Esophagus mucosa (tissue), 1 donor: ENCODE measurements around the gene LIM2. TPM values are rescaled to one million over a fixed set of nuclear protein-coding genes. Genes with fewer than 3 reads are reported as not detected.

Experiments
- ATAC-seq: fragments of 200-7000 bp; cut with Tn5 transposase; one replicate; pipeline ENCODE4 v1.9.1; 2020
- total RNA-seq: library from RNA; stranded (reverse); gene quantifications from one replicate; pipeline ENCODE4 v1.2.4, GENCODE V29; 2023
- donor health status: DM: yes; HTN: yes; CAD: no.

Gene LIM2
- total RNA-seq, 1 donor from 2014 or later: not detected

DNA sequence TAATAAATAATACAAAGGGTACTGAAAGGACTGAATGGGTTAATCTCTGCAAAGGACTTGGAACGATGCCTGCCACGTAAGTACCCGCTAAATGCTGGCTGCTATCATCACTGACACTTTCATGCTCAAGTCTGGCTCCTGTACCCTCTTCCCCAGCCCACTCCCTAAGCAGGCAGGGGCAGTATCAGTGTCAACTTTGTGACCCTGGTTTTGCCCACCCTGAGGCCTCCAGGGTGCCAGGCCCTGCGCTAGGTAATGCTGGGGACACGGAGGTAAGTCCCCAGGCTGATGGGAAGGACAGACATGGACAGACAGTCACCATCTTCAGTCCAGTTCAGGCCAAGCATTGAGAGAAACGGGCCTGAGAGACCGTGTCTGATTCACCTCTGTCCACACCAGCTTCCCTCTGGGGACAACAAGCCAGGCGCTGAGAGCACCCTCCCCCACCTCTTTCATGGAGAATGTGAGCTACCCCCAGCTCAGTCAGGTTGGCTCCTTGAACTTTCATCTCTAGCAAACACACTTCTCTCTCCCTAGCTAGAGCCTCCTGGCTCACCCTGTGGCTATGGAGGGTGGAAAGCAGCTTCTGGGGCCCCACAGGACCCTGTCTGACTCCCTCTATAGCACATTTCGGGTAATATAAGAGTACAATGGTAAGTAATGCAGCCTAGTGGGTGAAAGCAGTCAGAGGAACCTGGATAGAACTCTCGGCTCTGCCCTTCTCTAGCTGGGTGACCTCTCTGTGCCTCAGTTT lies 22.4 kb downstream of the LIM2 start:
- no peak for ATAC-seq

GRCh38 chr19:51364200-51365106 lies 23.3 kb downstream of the LIM2 start:
- peak; percentile 7 for ATAC-seq

GRCh38 chr19:51361239-51361638 lies 26.5 kb downstream of the LIM2 start:
- ATAC-seq: no peak

GRCh38 chr19:51359294-51359693 lies 28.5 kb downstream of the LIM2 start:
- ATAC-seq: peak; percentile 77

DNA sequence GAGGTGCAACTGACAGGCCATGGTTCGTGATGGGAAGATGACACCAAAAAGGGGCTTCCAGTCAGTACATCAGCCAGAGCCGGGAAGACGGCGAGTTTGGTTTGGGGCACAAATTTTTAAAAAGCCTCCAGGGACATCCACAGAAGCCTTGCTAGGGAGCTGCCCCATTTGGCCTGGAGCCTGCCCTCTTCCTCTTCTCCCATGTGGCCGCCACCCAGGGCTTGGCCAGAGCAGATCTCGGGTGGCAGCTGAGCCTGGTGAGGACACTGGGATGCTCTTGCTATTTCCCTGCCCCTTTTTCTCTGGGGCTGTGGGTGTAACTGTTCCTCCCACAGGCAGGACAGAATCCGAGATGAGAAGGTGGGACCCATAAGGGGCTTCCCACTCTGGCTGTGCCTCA lies 29.8 kb downstream of the LIM2 start:
- ATAC-seq: no peak

DNA sequence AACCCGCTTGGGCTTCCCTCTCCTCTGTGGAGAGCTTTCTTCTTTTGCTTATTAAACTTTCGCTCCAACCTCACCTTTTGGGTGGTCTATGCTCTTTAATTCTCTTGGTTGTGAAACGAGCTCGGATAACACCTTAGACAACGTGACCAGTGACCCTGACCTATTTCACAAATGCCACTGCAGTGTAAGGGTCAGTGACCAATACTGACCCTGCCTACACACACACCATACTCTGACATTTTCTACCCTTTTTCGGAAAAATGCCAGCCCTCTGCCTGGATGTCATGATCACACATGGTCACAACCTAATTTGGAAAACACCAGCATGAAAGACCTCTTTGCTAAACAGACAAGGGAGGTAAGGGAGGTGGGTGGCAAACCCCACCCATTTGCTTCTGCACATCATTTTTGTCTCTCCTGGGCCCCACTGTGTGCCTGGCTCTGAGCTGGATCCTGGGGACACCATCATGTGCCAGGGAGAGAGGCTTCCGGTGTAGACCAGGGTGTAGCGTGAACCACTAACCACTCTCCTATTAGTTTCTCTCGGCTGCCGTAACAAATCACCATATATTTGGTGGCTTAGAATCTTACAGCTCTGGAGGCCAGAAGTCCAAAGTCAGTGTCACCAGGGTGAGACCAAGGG lies 31.5 kb downstream of the LIM2 start:
- no peak for ATAC-seq

GRCh38 chr19:51354742-51355148 lies 33.0 kb downstream of the LIM2 start:
- ATAC-seq: no peak

- ATAC-seq: no peak
These were observed 33.6 kb downstream of the LIM2 start for GRCh38 chr19:51354103-51354741.

- no peak for ATAC-seq
These were observed 34.9 kb downstream of the LIM2 start for GRCh38 chr19:51352783-51353360.

DNA sequence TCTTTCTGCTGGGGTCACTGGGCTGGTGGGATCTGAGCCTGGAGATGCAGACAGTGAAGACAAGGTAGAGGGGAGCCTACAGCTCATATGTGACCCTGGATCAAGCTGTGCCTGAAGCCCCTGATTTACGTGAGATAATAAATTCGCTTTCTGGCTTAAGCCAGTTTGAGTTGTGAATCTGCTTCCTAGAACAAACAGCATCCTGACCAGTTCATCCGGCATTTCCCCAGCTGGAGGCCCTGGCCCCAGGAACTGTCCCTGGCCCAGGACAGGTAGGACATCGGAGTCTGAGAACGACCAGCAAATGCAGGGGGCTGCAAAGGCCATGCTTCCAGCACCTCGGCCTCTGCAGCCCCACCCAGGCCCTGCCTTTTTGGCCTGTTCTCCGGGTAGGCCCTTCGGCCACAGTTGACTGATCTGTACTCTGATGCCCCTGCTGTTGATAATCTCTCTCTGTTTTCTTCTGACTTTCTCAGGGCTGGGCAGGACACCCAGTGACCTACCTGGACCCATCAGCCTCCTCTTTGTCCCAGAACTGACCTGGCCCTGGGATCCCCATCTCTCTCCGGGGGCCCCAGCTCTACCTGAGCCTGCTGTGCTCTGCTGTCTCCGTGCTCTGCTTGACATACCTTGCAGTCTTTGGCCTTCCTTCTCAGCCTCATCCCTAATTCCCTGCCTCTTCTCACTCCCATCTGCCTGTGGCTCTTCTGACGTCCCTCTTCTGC lies 36.3 kb downstream of the LIM2 start:
- no peak for ATAC-seq

DNA sequence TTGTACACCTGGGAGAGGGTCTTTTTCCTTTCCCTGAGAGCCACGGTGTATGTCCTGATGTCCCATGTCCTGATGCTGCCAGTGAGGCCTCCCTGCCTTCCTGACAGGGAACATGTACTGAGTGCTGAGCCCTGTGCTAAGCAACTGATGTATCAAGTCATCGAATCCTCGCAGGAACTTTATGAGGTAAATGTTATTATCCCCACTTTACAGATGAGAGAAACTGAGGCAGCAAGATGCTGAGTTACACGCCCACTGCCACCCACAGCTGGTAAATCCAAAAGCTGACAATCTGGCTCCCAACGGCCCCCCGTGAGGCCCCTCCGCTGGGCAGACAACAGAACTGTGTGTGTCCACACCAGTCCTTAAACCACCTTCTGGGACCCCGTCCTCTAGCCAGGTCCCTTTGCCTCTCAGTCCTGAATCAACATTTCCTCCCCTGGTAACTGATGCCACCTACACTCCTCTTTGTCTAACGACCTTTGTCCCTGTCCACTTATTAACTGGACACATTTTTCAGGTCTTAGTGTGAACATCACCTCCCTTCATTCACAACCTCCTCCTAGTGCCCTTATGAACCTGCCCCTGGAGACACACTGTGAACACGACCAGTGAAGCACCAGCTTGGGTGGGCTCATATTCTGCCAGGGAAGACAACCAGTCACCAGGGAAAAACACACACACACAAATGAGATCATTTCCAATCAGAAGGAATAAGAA lies 40.4 kb downstream of the LIM2 start:
- no peak for ATAC-seq

GRCh38 chr19:51346742-51347141 lies 41.0 kb downstream of the LIM2 start:
- ATAC-seq: no peak

DNA sequence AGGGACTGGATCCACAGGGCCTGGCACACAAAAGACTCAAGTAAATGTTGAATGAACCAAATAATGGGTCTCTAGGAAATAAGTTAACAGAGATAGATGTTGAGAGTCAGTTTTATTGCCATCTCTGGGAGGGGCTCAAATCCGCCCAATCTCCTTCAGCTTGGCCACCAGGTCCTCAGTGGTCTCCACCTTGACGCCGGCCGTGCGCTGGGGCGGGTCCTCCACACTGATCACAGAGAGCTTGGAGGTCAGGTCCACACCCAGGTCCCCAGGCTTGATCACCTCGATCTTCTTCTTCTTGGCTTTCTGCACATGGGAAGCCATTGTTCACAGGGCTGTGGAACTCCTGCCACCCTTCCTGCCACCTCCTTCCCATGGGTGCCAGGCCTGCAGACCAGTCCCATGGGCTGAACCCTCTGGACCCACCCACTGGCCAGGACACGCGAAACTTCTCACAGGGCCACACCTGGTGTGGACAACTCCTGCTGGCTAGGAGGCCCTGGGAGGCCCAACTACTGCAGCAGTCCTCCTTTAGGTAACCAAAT lies 42.6 kb downstream of the LIM2 start:
- ATAC-seq: no peak

DNA sequence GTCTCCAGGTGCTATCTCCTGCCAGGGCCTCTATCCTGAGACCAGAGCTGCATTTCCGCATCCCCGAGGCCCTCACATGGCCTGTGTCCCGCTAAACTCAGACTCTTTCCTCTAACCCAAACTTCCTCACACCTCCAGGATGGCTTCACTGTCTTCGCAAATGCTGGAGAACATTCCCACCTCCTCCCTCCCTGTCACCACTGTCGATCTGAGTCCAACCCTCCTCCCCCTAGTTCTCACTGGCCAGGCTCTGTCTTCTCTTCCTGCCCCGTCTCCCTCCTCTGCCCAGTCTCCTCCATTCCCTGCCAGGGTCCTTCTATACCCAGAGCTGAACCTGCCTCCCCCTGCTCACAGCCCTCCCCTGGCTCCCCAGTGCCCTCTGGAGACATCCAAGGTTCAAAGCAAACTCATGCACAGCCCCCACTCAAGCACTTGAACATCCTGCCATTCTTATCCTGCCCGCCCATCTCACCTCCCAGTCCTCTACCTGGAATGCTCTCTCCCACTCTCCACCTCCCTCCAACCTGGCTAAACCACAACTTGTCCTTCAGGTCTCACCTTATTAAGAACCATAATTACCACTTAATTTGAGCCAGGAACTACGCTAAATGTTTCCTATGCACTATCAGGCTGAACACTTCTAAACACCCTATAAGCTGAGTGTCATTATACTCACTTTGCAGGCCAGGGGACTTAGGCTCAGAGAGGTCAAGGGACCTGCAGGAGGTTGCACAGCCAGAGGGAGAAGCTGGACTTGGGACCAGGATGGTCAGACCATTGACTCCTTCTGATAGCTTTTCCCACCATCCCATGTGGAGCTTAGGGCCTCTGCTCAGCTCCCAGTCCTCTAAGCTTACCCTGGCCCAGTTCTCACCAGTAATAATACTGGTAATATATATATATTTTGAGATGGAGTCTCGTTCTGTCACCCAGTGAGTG lies 44.9 kb downstream of the LIM2 start:
- no peak for ATAC-seq

- peak; percentile 46 for ATAC-seq
These were observed 45.7 kb downstream of the LIM2 start, which contains the start of gene VSIG10L for GRCh38 chr19:51341976-51342580. Gene VSIG10L, minus strand, starts transcription at chr19:51342139. Its CDS starts 15 bp downstream, at chr19:51342124.

DNA sequence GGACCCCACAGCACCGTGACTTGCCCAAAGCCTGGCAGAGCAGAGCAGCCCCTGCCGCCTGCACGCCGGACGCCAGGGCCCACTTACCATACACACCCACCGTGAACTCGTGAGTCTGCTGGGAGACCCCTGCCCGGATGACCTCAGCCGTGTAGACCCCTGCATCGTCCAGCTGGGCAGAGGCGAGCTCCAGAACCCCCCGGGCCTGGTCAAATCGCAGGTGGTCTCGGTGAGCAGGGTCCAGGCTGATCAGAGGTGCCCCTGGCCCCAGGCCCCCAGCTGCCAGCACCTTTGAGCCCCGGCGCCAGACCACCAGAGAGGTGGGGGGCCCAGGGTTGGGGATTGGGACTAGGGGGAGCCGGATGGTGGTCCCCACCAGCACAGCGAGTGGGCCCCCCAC lies 46.7 kb downstream of the LIM2 start:
- no peak for ATAC-seq

DNA sequence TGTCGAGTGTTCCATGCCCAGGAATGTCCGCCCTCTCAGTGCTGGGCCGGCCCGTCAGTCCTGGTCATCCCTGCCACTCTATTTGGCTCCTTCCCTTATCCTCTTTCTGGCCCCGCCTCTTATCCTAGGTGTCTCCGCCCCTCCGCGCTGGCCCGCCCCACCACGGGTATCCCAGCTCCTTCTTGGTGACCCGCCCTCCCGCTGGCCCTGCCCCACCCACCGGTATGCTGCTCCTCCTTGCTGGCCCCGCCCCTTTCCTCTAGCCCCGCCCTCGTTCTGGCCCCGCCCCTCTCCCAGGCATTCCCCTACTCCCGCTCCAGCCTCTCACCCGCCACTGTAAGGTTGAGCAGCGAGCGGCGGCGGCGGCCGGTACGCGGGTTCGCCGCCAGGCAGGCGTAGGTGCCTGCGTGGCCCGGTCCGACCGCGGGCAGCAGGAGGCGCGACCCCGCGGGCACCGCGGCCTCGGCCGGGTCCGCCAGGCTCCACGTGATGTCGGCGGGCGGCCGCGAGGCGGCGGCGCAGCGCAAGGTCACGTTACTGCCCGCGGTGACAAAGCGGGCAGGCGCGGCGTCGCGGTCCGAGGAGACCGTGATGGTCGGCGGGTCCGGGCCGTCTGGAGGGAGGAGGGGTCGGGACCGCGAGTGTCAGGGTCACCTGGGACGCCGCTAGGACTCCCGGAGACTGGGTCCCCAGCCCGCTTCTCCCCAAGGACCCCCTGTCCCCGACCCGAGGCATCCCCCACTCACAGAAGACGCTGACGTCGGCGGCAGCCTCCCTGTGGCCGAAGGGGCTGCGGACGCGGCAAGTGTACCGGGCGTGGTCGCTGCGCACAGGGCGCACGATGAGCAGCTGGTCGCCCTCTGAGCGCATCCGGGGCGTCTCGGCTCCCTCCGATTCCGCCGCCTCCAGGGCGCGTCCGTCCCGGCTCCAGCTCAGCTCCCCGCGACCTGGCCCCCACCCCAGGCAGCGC lies 47.8 kb downstream of the LIM2 start:
- peak; percentile 93 for ATAC-seq

DNA sequence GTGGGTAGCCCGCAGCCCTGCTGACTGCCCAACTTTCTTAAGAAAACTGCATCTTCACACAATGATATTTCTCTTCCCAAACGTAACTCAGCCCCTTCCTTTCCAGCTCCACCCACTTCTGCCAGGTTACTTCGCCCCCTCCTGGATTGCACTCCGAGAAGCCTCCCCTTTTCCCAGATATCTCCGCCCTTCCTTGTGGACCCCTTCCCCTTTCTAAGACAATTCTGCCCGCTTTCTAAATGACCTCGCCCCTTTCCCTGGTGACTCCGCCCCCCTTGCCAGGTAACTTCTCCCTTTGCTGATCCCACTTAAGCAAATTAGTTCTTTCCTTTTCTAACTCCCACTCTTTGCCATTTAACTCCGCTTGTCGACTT lies 48.5 kb downstream of the LIM2 start:
- ATAC-seq: no peak
